ENCODE measurements around the gene DUS3L. TPM values are rescaled to one million over a fixed set of nuclear protein-coding genes. Genes with fewer than 3 reads are reported as not detected.
"Not testable (repeated sequence)": the region's sequence is repeated elsewhere in the genome, so short reads cannot be mapped to it uniquely, and the experiment has no call there.

Gene DUS3L
- total RNA-seq, 3 donors from 2014 or later (not counting 1 experiment from before 2014, with no cell fraction given) = 116 to 140 (median 128) TPM

- no peak for TF ChIP-seq CTCF (IDR thresholded peaks at IDR 0.05)
- Histone ChIP-seq H3K36me3 (ENCODE audit: control insufficient read depth, insufficient read depth, low read length) (no peaks in the 10 kb centered on the region), H3K27ac (ENCODE audit: low read length) (no peak overlapping the region), H3K4me1 (ENCODE audit: control insufficient read depth, insufficient read depth, low read length) (no peaks in the 10 kb centered on the region), H3K4me3 (ENCODE audit: low read length) (no peak overlapping the region), H3K9me3 (ENCODE audit: control insufficient read depth, insufficient read depth, low read length) (no peaks in the 10 kb centered on the region), H3K27me3 (ENCODE audit: control insufficient read depth, insufficient read depth, low read length) (no peaks in the 10 kb centered on the region)
- intact Hi-C loops (cut with micrococcal nuclease) = no loop called here
- 75% methylated on average over 6 of the region's 6 CpGs for WGBS (ENCODE audit: insufficient coverage)
- Mint-ChIP-seq H3K4me3 (no peak overlapping the region), H3K9me3 (no peaks in the 10 kb centered on the region), H3K4me1 (no peaks in the 10 kb centered on the region), H3K27me3 (ENCODE audit: low read depth in 2 of 2) (no peaks in the 10 kb centered on the region), H3K27ac (no peak overlapping the region), H3K36me3 (no peaks in the 10 kb centered on the region)
- DNase-seq (no peak), ATAC-seq (no peak)
Measured at GRCh38 chr19:5753743-5754142, 37.2 kb downstream of the DUS3L start.

GRCh38 chr19:5751709-5752108 is 39.3 kb downstream of the DUS3L start:
- WGBS (ENCODE audit: insufficient coverage) = 77% methylated on average over 7 of the region's 7 CpGs
- Mint-ChIP-seq H3K27ac (no peak overlapping the region), H3K4me3 (no peak overlapping the region), H3K4me1 (no peaks in the 10 kb centered on the region), H3K36me3 (no peaks in the 10 kb centered on the region), H3K9me3 (no peaks in the 10 kb centered on the region), H3K27me3 (ENCODE audit: low read depth in 2 of 2) (no peaks in the 10 kb centered on the region)
- intact Hi-C loops (cut with micrococcal nuclease) = no loop called here
- DNase-seq (no peak), ATAC-seq (no peak)
- no peak for TF ChIP-seq CTCF (IDR thresholded peaks at IDR 0.05)
- H3K4me3 ChIP-seq (ENCODE audit: low read length) = no peak overlapping the region
- H3K27ac ChIP-seq (ENCODE audit: low read length) = no peak overlapping the region
- no peaks in the 10 kb centered on the region for H3K9me3 ChIP-seq (ENCODE audit: control insufficient read depth, insufficient read depth, low read length)
- no peaks in the 10 kb centered on the region for H3K36me3 ChIP-seq (ENCODE audit: control insufficient read depth, insufficient read depth, low read length)
- H3K4me1 ChIP-seq (ENCODE audit: control insufficient read depth, insufficient read depth, low read length) = no peaks in the 10 kb centered on the region
- no peaks in the 10 kb centered on the region for H3K27me3 ChIP-seq (ENCODE audit: control insufficient read depth, insufficient read depth, low read length)

- H3K9me3 Mint-ChIP-seq = no peaks in the 10 kb centered on the region
Measured at GRCh38 chr19:5749505-5749904, 41.5 kb downstream of the DUS3L start.

GRCh38 chr19:5748920-5749319 is 42.0 kb downstream of the DUS3L start:
- H3K27ac ChIP-seq (ENCODE audit: low read length); H3K36me3 ChIP-seq (ENCODE audit: control insufficient read depth, insufficient read depth, low read length); H3K4me1 Mint-ChIP-seq; H3K9me3 Mint-ChIP-seq; H3K4me3 Mint-ChIP-seq; H3K27me3 Mint-ChIP-seq (ENCODE audit: low read depth in 2 of 2); H3K36me3 Mint-ChIP-seq; H3K4me3 ChIP-seq (ENCODE audit: low read length); H3K9me3 ChIP-seq (ENCODE audit: control insufficient read depth, insufficient read depth, low read length); ATAC-seq; H3K27me3 ChIP-seq (ENCODE audit: control insufficient read depth, insufficient read depth, low read length); H3K27ac Mint-ChIP-seq; DNase-seq; intact Hi-C loops (cut with micrococcal nuclease); H3K4me1 ChIP-seq (ENCODE audit: control insufficient read depth, insufficient read depth, low read length): not testable (repeated sequence)
- 74% methylated on average over 6 of the region's 6 CpGs for WGBS (ENCODE audit: insufficient coverage)

More at GRCh38 chr19:5749505-5749904, 41.5 kb downstream of the DUS3L start:
- no peak for DNase-seq
- H3K27ac ChIP-seq (ENCODE audit: low read length) = no peak overlapping the region
- WGBS (ENCODE audit: insufficient coverage) = 82% methylated on average over 4 of the region's 5 CpGs
- intact Hi-C loops (cut with micrococcal nuclease) = no loop called here
- no peak overlapping the region for H3K4me3 Mint-ChIP-seq
- H3K4me1 ChIP-seq (ENCODE audit: control insufficient read depth, insufficient read depth, low read length) = no peaks in the 10 kb centered on the region
- no peaks in the 10 kb centered on the region for H3K27me3 Mint-ChIP-seq (ENCODE audit: low read depth in 2 of 2)
- no peaks in the 10 kb centered on the region for H3K27me3 ChIP-seq (ENCODE audit: control insufficient read depth, insufficient read depth, low read length)
- no peak for ATAC-seq
- H3K4me1 Mint-ChIP-seq = no peaks in the 10 kb centered on the region
- H3K4me3 ChIP-seq (ENCODE audit: low read length) = no peak overlapping the region
- no peaks in the 10 kb centered on the region for H3K9me3 ChIP-seq (ENCODE audit: control insufficient read depth, insufficient read depth, low read length)
- TF ChIP-seq CTCF (IDR thresholded peaks at IDR 0.05) = no peak
- H3K36me3 Mint-ChIP-seq = no peaks in the 10 kb centered on the region
- no peak overlapping the region for H3K27ac Mint-ChIP-seq
- no peaks in the 10 kb centered on the region for H3K36me3 ChIP-seq (ENCODE audit: control insufficient read depth, insufficient read depth, low read length)

GRCh38 chr19:5744999-5745398 is 46.0 kb downstream of the DUS3L start:
- not testable (repeated sequence) for H3K4me3 Mint-ChIP-seq; H3K27me3 Mint-ChIP-seq (ENCODE audit: low read depth in 2 of 2); H3K4me1 Mint-ChIP-seq

More at GRCh38 chr19:5744999-5745398, 46.0 kb downstream of the DUS3L start:
- H3K36me3 Mint-ChIP-seq; H3K4me1 ChIP-seq (ENCODE audit: control insufficient read depth, insufficient read depth, low read length); H3K27me3 ChIP-seq (ENCODE audit: control insufficient read depth, insufficient read depth, low read length); H3K27ac Mint-ChIP-seq; ATAC-seq; H3K4me3 ChIP-seq (ENCODE audit: low read length); intact Hi-C loops (cut with micrococcal nuclease); H3K9me3 ChIP-seq (ENCODE audit: control insufficient read depth, insufficient read depth, low read length); H3K27ac ChIP-seq (ENCODE audit: low read length); H3K36me3 ChIP-seq (ENCODE audit: control insufficient read depth, insufficient read depth, low read length); DNase-seq; H3K9me3 Mint-ChIP-seq: not testable (repeated sequence)
- WGBS (ENCODE audit: insufficient coverage) = 95% methylated on average over 10 of the region's 10 CpGs
